DOHH2 (cell line): ENCODE results near the gene ATF5.
"Not testable (repeated sequence)": the region's sequence is repeated elsewhere in the genome, so short reads cannot be mapped to it uniquely, and the experiment has no call there.

Experiments
- CTCF ChIP-seq: fragments of 200-600 bp; sonication (generic); IDR thresholded peaks from one replicate; pipeline ENCODE4 v1.5.1; 2014; ENCODE audit warnings: antibody characterized with exemption, mild to moderate bottlenecking, low read depth, low read length; ENCODE audit not compliant: poor library complexity, severe bottlenecking
- EZH2phosphoT487 ChIP-seq: fragments of 200-600 bp; sonication (generic); IDR thresholded peaks from 2 replicates; pipeline ENCODE4 v1.6.1; 2017; ENCODE audit warnings: borderline replicate concordance, mild to moderate bottlenecking, antibody characterized with exemption, low read length, moderate library complexity, mixed read lengths

GRCh38 chr19:49958596-49958995, 29.6 kb downstream of the ATF5 start:
- not testable (repeated sequence) for TF ChIP-seq CTCF, EZH2phosphoT487
